Right renal pelvis (tissue), 4 donors: Measurements from ENCODE around the gene DENND2A. TPM values are rescaled to one million over a fixed set of nuclear protein-coding genes. Genes with fewer than 3 reads are reported as not detected.
"Not testable (repeated sequence)": the region's sequence is repeated elsewhere in the genome, so short reads cannot be mapped to it uniquely, and the experiment has no call there.

Experiments
- DNase-seq, 4 donors: peaks; one replicate each; pipeline ENCODE4 v3.0.0-alpha.2; 2013; ENCODE audit warnings: low read depth in 4 of 4, low spot score in 3 of 4, missing footprints in 1 of 4
- polyA plus RNA-seq, 4 donors: library from polyadenylated mRNA; unstranded; fragments of 120-200 nt; gene quantifications; one replicate each; pipeline ENCODE4 v1.2.1, GENCODE V29; 2013; ENCODE audit not compliant: insufficient read length in 4 of 4

The DENND2A gene
- polyA plus RNA-seq, 4 donors: 38.3 to 42.6 (median 40.2) TPM

DNA sequence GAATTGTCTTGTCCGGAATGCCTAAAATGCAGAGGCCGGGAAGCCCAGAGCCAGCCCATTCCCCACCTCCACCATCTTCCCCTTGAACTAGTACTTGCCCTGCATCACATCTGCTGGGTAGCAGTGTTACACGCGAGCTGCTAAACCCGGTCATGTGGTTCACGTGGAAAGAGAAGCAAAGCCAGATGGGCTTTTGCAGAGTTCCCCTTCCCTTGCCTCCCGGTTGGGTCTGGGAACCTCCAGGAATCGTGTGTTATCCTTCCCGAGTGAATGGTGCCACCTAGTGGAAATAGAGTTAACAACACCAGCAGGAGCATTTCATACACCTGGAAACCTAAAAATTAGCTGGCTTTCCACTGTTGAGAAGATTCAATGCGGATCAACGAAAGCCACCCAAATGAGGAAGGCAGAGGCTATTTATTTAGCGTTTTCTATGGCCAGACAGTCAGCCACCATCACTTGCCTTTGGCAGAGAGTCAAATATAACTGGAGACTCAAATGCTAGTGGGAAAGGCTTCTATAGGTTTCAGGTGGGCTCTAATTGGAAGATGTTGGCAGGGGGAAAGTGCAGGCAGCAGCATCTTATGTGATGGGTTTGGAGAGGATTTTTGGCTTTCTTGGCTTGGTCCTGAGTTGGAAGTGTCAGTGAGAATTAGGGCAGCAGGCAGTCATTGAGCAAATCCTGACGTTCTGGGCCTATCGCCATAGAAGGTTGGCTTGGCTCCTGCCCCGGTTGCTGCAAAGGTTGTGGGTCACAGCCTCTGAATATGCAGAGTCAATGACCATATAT lies 12.9 kb upstream of the DENND2A start:
- peak in 1 of 4 donors; percentile 77 for DNase-seq

DNA sequence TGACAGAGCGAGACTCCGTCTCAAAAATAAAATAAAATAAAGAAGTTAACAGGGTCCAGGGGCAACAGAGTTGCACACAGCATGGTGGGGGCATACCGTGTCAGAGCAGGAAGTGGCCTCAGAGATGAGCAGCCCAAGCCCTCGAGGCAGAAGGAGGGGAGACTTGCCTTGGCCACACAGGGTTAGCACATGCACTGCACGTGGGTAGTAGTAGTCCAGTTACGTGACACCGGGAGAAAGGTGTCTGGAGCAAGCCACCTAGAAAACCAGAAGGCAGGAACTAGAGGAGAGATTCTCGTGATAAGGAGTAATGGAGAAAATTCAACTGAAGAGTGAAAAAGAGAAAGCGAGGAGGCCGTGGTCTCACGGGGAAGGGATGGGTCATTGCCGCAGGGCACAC lies 9.8 kb upstream of the DENND2A start:
- DNase-seq: no peak

DNA sequence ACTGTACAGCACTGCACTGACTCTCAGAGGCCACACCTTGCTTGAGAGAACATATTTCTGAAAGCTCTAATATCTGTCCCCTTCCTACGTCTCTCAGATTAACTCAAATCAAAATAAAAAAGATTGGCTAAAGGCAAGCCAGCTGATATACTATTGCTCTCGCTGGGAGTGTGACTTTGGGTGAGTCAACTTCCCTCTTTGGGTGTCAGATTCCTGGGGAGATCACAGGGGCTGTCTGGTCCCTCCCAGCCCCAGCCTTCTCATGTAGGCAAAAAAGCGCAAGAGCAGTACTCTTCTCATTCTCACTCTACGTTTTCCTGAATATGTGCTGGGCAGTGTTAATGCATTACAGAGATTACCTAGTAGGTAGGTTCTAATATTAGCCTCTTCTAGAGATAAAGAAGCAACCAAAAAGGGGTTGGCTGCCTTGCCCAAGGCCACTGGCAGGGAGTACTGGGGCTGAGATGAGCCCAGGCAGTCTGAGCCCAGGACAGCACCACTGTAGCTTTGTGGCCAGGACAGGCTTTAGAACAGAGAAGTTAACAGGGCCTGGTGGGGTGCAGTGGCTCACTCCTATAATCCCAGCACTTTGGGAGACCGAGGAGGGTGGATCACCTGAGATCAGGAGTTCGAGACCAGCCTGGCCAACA lies 9.1 kb upstream of the DENND2A start:
- DNase-seq: no peak

DNA sequence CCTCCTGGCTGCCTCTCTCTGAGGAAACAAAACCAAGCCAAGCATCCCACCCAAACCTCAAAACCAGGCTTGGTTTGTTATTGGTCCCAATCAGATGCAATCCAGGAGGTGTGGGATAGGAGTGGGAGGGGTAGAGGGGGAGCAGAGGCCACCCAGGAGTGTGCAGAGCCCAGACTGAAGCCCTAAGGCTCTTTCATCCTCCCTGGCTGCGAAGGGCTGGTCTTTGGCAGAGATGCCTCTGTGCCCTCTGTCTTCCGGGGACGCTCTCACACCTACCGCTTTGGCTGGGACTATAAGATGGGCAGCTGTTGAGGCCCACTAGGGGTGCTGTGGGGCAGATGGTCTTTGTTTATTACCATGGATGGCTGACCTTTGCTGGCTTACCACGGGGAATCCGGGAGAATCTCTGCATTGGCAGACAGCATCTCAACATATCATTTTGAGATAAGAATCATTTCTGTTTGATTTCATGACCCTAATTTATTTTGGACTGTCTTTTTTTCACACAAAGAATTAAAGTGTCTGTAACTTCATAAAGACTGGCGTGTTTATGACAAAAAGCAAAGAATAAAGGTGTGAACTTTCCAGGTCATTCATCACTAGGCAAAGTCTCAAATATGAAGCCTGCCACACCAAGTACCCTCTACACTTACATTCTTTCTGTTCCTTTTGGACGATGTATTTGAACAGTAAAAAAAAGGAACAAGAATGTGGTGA lies 6.5 kb upstream of the DENND2A start:
- peak in 2 of 4 donors; percentile 31 to 51 for DNase-seq

DNA sequence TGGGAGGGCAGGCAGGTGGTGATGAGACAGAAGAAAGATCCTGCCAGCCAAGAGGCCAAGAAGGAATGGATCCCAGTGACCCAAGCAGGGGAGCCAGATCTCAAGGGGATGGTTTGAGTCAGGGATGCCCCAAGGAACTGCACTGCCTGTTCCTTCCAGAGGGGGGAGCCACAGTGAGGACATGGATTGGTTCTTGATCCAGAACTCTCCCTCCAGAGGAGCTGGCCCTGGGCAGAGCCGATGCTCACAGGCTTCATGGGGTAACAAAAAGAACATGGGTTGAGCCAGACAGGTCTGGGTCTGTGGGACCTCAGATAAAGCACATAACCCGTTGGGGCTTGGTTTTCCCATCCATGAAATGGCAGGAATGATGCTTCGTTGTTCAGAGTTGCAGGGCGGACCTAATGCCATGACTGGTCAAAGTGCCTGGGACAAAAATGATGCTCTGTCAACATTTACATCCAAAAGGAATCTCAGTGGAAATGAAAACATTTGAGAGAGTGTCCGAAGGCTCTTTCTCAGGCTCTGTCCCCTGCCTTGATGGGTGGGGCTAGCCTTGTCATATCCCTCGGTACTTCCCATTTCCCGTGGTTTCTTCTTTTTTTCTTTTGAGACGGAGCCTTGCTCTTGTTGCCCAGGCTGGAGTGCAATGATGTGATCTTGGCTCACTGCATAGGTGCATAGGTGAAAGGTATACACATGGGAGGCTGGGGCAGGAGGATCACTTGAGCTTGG lies 4.7 kb upstream of the DENND2A start:
- DNase-seq: no peak

DNA sequence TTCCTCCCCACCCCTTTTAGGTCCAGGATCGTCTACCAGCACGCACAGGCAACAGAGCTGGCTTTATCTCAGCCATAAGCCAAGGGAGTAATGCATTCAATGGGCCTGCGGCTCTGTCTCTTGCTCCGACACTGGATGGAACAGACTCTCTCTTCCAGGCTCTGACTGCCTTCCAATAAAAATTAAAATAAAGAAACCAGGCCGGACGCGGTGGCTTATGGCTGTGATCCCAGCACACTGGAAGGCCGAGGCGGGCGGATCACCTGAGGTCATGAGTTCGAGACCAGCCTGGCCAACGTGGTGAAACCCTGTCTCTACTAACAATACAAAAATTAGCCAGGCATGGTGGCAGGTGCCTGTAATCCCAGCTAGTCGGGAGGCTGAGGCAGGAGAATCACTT lies 4.1 kb upstream of the DENND2A start:
- not testable (repeated sequence) for DNase-seq

DNA sequence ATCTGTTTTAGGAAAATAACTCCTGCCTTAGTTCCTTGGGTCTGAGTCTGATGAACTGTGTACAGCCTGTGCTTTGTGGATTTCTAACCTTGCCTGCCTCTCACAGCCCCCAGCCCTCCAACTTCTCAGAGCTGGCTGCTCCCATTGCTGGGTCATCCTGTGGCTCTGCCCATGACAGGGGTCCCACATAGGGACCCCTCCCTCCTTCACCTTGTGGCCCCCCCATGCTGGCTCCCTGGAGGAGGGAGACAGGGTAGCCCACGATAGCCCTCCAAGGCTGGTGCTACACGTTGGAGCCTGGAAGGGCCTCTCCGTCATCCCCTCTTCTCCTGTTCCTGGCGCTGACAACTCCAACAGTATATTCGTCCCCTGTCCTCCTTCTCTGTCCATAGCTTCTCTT lies 2.8 kb upstream of the DENND2A start:
- no peak for DNase-seq

DNA sequence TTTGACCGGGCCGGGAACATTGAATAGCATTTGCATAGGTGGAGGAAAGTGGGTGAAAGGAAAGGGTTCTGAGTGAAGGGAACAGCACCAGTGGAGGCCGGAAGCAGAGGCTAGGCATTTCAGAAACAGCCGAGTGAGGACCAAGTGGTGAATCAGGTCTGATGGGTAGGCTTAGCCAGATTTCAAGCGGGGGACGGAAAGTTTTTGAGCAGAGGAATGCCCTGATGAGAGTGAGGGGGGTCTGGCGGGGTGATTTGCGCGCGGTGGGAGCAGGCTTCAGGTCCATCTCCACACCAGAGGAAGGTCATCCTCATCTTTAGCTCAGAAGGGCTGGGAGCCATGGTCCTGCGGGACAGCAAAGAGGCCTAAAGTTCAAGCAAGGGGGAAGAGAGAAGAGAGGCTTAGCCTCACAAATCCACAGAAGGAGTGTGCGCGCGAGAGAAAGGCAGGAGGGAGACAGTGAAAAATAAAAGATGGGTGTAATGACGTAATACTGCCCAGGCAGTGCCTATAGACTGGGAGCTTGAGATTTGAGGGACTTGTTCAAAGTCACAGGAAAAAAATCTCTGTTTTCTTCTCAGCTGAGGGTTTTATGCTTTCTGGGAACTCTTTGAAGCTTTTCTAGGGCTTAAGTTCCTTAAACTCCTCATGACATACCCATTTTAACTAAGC lies 1.0 kb upstream of the DENND2A start:
- no peak for DNase-seq

DNA sequence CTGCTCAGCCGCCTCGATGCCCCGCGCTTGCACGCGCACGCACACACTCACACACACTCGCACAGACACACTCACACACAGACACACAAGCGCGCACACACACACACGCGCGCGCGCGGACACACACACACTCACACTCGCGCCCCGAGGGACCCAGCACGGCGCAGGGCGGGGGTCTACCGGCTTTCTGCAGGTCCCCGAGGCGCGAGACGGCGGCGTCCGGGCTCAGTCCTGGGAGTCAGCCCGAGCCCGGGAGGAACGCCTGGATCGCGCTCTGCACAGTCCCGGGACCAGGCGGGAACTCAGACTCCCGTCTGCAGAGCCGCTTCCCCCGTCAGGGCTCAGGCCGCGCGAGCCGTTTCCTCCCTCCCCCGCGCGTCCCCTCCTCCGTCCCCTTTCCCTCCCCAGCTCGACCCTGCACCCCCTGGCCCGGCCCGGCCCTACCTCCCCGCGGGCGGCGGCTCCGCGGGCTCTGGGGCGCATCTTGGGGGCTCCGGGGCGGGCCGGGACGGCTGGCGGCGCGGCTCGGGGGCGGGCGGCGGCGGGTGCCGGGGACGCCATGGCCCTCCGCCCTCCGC lies 464 bp downstream of the DENND2A start:
- DNase-seq: peak in 1 of 4 donors; percentile 40

DNA sequence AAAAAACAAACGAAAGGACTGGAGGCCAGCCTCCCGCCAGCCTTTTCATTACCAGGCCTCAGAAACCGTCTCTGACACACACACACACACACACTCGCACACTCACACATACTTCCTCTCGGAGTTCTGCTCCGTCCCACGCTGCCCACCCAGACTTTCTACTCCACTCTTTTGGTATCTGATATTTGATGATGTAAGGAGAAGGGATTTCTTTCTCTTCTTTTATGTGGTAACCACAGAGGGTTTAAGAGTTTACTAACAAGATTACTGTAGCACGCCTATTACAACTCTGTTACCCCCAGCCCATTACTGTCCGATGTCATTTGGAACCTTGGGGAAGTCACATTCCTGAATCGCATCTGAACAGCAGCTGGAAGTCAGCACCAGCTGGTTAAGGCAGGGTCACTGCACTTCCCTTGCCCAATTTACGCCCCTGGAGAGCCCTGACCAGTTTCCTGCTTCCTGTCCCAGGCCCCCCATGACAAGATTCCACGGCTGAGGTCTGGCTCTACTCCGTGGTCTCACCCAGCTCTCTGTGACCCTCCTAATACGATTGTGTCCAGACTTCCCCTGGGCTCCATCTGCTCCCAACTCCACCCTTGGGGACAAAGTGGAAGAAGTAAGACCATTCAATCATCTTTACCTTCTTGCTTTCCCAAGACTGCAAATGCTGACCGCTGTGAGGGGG lies 1.1 kb downstream of the DENND2A start:
- DNase-seq: peak in 1 of 4 donors; percentile 38

DNA sequence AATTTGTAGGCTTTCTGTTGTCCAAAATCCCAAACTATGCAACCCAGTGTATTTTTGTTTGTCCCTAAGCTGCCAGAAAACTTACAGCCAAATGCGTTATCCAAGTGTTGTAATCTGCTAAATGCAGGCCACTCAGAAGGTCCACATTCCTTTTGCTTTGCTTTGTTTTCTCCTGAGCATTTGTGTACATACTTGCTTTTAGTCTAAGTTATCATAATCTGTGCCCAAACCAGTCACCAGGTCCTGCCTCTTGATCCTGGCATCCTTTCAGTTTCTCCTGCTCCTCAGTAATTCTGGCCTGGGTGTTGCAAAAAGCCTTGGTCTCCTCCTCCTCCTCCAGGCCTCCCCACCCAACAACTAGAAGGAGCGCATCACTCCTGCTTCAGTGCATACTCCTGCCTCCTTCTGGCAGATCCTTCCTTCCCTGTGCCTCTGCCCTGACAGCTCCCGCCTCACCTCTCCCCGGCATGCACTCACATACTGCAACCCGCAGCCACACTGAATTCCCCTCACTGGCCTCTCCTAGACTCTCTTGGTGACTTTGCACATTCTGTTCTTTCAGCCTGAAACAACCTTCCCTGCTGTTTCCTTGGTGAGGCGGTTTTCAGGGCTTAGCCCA lies 2.3 kb downstream of the DENND2A start:
- DNase-seq: peak in 1 of 4 donors; percentile 41

DNA sequence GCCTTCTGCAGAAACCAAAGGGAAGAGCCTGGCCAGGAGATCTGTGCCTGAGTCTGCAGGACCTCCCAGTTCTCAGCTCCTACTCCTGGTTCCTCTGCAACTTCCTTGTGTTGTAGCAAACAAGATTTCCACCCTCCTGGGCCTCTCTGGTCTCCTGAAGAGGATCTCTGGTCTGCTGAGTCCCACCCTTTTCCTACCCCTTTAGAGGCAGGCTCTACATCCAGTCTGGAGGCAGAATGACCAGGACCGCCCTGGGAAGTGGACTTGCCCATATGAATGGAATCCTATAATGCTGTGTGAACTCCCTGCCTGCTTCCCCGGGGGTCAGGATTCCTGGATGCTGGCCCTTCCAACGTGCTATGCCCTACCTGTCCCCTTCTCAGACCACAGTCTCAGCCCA lies 3.2 kb downstream of the DENND2A start:
- no peak for DNase-seq

DNA sequence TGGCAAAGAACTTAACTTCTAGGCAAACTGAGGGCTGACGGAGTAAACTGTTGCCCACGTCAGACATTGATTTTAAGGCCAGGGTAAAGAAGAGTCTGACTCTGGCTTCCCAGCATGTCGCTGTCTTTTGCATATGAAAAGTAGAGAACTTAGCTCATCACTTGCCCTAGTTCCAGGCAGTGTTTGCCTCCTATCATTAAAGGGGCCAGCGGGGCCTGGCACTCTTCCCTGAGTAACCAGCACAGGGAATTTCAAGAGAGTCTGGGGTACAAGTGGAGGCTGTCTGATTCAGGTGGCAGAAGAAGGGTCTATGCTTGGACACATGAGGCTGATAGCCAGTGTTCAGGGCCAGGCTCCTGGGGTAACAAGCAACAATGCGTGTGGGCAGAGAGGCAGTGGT lies 4.8 kb downstream of the DENND2A start:
- no peak for DNase-seq

DNA sequence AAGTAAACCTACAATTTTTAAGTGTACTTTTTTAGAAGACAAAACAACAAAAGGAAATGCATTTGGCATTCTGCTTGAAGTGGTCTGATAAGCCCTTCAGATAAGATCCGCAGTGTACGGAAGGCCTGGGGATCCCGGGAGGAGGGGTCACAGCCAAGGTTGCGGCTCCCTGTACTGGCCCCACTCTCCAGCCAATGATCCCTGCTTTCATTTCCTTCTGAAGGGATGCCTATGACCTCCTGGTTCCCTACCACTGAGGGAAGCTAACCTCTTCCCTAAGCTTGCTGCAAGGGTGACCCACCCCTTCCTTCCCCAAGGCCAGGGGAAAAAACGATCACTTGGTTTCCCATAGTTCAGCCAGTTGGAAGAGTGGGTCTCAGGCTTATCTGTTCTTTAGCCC lies 5.3 kb downstream of the DENND2A start:
- no peak for DNase-seq

DNA sequence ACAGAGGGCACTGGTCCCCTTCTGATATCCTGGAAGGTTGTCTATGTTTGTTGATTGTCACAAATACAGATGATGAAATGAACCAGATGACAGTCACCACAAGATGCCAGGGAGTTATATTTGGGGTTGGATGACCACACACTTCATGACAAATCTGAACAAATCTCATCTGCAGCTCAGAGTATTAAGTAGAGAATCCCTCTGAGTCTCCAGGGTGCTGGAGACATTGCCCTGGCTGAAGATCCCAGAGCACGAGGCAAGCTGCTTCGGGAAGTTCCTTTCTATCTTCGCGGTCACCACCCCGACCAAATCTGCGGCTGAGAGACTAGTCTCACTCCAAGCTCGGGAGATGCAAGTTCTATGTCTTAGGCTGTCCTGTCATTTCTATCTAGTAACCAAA lies 9.0 kb downstream of the DENND2A start:
- DNase-seq: no peak

DNA sequence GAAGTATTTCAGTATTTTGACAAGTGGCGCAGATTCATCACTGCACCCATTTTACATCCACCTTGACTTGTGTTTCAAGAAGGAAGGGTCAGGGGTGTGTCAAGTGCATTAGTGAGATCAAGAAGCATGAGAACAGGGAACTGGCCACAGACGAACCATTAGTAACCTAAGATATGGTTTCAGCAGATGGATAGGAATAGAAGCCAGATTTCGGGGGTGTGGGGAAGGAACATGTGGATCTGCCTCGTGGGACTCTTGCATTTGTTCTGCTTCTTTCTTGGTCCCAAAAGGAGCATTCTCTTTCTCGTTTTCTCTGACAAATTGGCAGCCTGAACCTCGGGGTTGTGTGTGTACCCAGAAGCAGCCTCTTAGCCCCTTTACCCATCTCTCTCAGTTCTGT lies 9.6 kb downstream of the DENND2A start:
- no peak for DNase-seq

DNA sequence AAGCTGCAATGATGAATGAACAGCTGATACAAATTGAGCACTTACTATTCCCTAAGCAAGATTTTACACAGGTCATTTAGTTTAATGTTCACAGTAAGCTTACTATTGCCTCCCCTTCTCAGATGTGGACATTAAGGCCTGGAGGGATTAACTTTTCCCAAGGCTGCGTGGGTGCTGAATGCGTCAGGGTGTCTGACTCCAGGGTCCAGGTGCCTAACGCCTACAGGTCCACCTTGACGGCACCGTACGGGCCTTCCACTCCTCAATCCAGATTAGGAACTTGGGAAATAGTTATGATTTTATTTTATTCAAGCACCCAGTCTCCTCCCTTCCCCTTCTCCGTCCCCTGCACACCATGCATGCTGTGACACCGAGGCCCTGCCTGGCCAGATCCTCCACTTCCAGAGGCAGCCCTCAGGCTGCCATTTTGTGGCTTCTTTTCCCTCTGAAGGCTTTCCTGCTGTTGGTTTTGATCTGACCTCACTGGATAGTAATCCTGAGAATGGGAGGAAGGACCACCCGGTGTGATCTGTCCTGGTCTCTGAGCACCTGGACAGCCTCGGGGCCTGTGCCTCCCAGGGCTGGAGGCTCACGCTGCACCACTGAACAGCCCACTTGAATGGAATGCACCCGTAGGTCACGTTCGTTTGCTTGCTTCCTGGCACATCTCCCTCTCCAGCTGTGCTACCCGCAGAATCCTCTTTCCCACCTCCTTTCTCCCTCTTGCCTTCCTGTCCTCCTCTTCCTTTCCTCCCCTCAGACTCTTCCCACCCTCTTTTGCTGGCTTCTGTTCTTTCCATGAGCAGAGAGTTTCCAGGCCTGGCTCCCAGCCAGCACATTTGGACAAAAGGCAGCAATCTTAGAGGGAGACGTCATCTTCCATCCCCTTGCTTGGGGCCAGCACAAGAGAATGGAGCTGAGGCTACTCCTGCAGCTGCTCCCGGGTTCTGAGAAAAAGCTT lies 14.4 kb downstream of the DENND2A start:
- DNase-seq: peak in 3 of 4 donors; percentile 76 to 86 (median 80)

DNA sequence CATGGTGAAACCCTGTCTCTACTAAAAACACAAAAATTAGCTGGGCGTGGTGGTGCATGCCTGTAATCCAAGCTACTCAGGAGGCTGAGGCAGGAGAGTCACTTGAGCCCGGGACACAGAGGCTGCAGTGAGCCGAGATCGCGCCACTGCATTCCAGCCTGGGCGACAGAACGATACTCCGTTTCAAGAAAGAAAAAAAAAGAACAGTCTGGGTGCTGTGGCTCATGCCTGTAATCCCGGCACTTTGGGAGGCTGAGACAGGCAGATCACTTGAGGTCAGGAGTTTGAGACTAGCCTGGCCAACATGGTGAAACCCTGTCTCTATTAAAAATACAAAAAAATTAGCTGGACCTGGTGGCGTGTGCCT lies 15.4 kb downstream of the DENND2A start:
- DNase-seq: not testable (repeated sequence)
